Mesendoderm (in vitro differentiated cells): ENCODE results near the gene PTPRD.

Source experiments
- DNase-seq: peaks from one replicate; pipeline ENCODE4 v3.0.0; 2013
- H2AK5ac ChIP-seq: 2 replicates; pipeline ENCODE4 v1.6.1; 2013; ENCODE audit warnings: low read length, inconsistent platforms
- H2BK120ac ChIP-seq: 2 replicates; pipeline ENCODE4 v1.6.1; 2013; ENCODE audit warnings: low read depth, mild to moderate bottlenecking, low read length, moderate library complexity, mixed read lengths
- H2BK15ac ChIP-seq: replicated peaks from 2 replicates; pipeline ENCODE4 v1.6.1; 2013; ENCODE audit warnings: low read depth, mild to moderate bottlenecking, moderate library complexity
- H2BK5ac ChIP-seq: 2 replicates; pipeline ENCODE4 v1.6.1; 2013; ENCODE audit warnings: low read length, inconsistent platforms
- H3K18ac ChIP-seq: 2 replicates; pipeline ENCODE4 v1.6.1; 2013; ENCODE audit warnings: mild to moderate bottlenecking, low read length, mixed read lengths
- H3K23ac ChIP-seq: one replicate; pipeline ENCODE4 v1.6.1; 2013; ENCODE audit warnings: low read length
- H3K27ac ChIP-seq: 2 replicates; pipeline ENCODE4 v1.5.1; 2013; ENCODE audit warnings: low read depth, mild to moderate bottlenecking, inconsistent platforms, low read length, moderate library complexity
- H3K27me3 ChIP-seq: 2 replicates; pipeline ENCODE4 v1.6.1; 2013; ENCODE audit warnings: low read length, control low read depth, mild to moderate bottlenecking, inconsistent platforms; ENCODE audit not compliant: insufficient read depth, poor library complexity
- H3K36me3 ChIP-seq: 2 replicates; pipeline ENCODE4 v1.6.1; 2013; ENCODE audit warnings: low read length, inconsistent platforms; ENCODE audit not compliant: control insufficient read depth, insufficient read depth
- H3K4ac ChIP-seq: one replicate; pipeline ENCODE4 v1.6.1; 2013; ENCODE audit warnings: low read depth, mild to moderate bottlenecking, low read length, moderate library complexity
- H3K4me1 ChIP-seq: 2 replicates; pipeline ENCODE4 v1.6.1; 2013; ENCODE audit warnings: low read depth, low read length, inconsistent platforms; ENCODE audit not compliant: control insufficient read depth
- H3K4me2 ChIP-seq: 2 replicates; pipeline ENCODE4 v1.6.1; 2013; ENCODE audit warnings: low read length
- H3K4me3 ChIP-seq: 2 replicates; pipeline ENCODE4 v1.5.1; 2013; ENCODE audit warnings: mild to moderate bottlenecking, low read length
- H3K56ac ChIP-seq: one replicate; pipeline ENCODE4 v1.6.1; 2013; ENCODE audit warnings: low read length
- H3K79me1 ChIP-seq: 2 replicates; pipeline ENCODE4 v1.6.1; 2013; ENCODE audit warnings: low read length, inconsistent platforms
- H3K79me2 ChIP-seq: 2 replicates; pipeline ENCODE4 v1.6.1; 2013; ENCODE audit warnings: mild to moderate bottlenecking, low read length; ENCODE audit not compliant: control insufficient read depth, insufficient read depth
- H3K9ac ChIP-seq: 2 replicates; pipeline ENCODE4 v1.6.1; 2013; ENCODE audit warnings: low read length, inconsistent platforms
- H4K5ac ChIP-seq: one replicate; pipeline ENCODE4 v1.6.1; 2013; ENCODE audit warnings: low read length
- H4K8ac ChIP-seq: one replicate; pipeline ENCODE4 v1.6.1; 2013; ENCODE audit warnings: low read depth, mild to moderate bottlenecking, control low read depth, low read length, moderate library complexity
- WGBS: extraction: QIAGEN DNeasy Blood & Tissue Kit; methylation state at CpG from one replicate; pipeline ENCODE4 v1.1.7; 2013; ENCODE audit warnings: low lambda C conversion rate, missing lambda C conversion rate; ENCODE audit not compliant: insufficient coverage; ENCODE audit errors: extremely low coverage; 5-methylcytosine and 5-hydroxymethylcytosine counted together

The PTPRD gene

GRCh38 chr9:9091387-9091786 lies 1521.4 kb downstream of the PTPRD start:
- no peak overlapping the region for H4K8ac ChIP-seq
- H3K79me1 ChIP-seq: no peaks in the 10 kb centered on the region
- no peak for DNase-seq
- H3K4ac ChIP-seq: no peak overlapping the region
- H3K36me3 ChIP-seq: no peaks in the 10 kb centered on the region
- no peak overlapping the region for H3K27ac ChIP-seq
- no peaks in the 10 kb centered on the region for H3K79me2 ChIP-seq
- H2BK15ac ChIP-seq: no peak overlapping the region
- H2AK5ac ChIP-seq: no peak overlapping the region
- no peak overlapping the region for H3K23ac ChIP-seq
- no peak overlapping the region for H3K4me3 ChIP-seq
- H3K4me1 ChIP-seq: no peaks in the 10 kb centered on the region
- no peaks in the 10 kb centered on the region for H3K27me3 ChIP-seq
- H2BK5ac ChIP-seq: no peak overlapping the region
- no peak overlapping the region for H4K5ac ChIP-seq
- H3K4me2 ChIP-seq: no peak overlapping the region
- H3K9ac ChIP-seq: no peak overlapping the region
- H3K18ac ChIP-seq: no peak overlapping the region
- no peak overlapping the region for H3K56ac ChIP-seq
- H2BK120ac ChIP-seq: no peak overlapping the region

DNA sequence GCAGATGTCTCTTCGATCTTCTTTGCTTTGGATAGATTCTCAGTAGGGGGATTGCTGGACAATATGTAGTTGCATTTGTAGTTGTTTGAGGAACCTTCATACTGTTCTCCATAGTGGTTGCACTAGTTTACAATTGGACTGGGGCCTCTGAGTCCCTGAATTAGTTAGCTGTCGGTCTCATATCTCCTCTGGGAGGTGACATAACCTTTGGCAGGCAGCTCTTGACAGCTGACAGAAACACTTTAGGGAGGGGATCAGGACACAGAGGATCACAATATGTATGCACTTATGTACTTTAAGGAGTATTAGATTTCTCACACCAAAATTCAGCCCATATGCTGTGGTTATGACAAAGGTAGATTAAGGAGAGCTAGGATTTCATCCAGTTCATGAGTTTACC lies 1533.3 kb downstream of the PTPRD start:
- no peaks in the 10 kb centered on the region for H3K36me3 ChIP-seq
- no peak overlapping the region for H3K9ac ChIP-seq
- H3K27ac ChIP-seq: no peak overlapping the region
- H3K27me3 ChIP-seq: no peaks in the 10 kb centered on the region
- no peaks in the 10 kb centered on the region for H3K79me2 ChIP-seq
- no peak overlapping the region for H3K4me2 ChIP-seq
- no peaks in the 10 kb centered on the region for H3K4me1 ChIP-seq
- no peak for DNase-seq
- H3K56ac ChIP-seq: no peak overlapping the region
- H4K8ac ChIP-seq: no peak overlapping the region
- WGBS: no CpG with 5 or more reads among the region's 2 CpGs
- H2BK5ac ChIP-seq: no peak overlapping the region
- H3K23ac ChIP-seq: no peak overlapping the region
- H3K4ac ChIP-seq: no peak overlapping the region
- no peaks in the 10 kb centered on the region for H3K79me1 ChIP-seq
- H2BK15ac ChIP-seq: no peak overlapping the region
- H2BK120ac ChIP-seq: no peak overlapping the region
- no peak overlapping the region for H3K18ac ChIP-seq
- no peak overlapping the region for H3K4me3 ChIP-seq
- H4K5ac ChIP-seq: no peak overlapping the region
- no peak overlapping the region for H2AK5ac ChIP-seq

DNA sequence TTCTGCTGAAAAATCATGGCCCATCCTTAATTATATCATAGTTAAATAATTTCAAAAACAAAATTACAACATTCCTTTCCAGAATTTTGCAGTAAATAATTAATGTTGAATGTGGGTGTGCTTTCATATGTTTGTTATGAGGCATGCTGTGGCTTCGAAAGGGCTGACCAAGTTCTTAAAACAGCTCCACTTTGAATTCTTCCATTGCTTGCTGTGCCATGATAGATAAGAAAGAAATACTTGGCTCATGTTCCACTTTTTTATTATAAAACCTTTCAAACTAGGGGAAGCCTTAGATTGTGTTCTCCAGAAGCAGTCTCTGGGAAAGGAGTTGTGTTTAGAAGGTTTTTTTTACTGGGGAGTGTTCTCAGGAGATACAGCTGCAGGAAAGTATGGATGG lies 1534.5 kb downstream of the PTPRD start:
- no peak overlapping the region for H2AK5ac ChIP-seq
- H3K27me3 ChIP-seq: no peaks in the 10 kb centered on the region
- H3K79me2 ChIP-seq: no peaks in the 10 kb centered on the region
- no peak overlapping the region for H3K4ac ChIP-seq
- no peaks in the 10 kb centered on the region for H3K79me1 ChIP-seq
- H3K23ac ChIP-seq: no peak overlapping the region
- H4K8ac ChIP-seq: no peak overlapping the region
- no peak for DNase-seq
- no peak overlapping the region for H3K4me3 ChIP-seq
- H3K4me2 ChIP-seq: no peak overlapping the region
- no peak overlapping the region for H2BK120ac ChIP-seq
- H3K4me1 ChIP-seq: no peaks in the 10 kb centered on the region
- no peak overlapping the region for H3K9ac ChIP-seq
- no peaks in the 10 kb centered on the region for H3K36me3 ChIP-seq
- no peak overlapping the region for H2BK5ac ChIP-seq
- no peak overlapping the region for H2BK15ac ChIP-seq
- no peak overlapping the region for H3K18ac ChIP-seq
- no peak overlapping the region for H4K5ac ChIP-seq
- H3K56ac ChIP-seq: no peak overlapping the region
- H3K27ac ChIP-seq: no peak overlapping the region
- WGBS: no CpG with 5 or more reads among the region's 1 CpG

- H3K27me3 ChIP-seq: no peaks in the 10 kb centered on the region
- H2AK5ac ChIP-seq: no peak overlapping the region
- no peak overlapping the region for H3K4me3 ChIP-seq
- H4K8ac ChIP-seq: no peak overlapping the region
- no peak overlapping the region for H4K5ac ChIP-seq
- no peak overlapping the region for H2BK5ac ChIP-seq
- no peaks in the 10 kb centered on the region for H3K36me3 ChIP-seq
- H3K79me2 ChIP-seq: no peaks in the 10 kb centered on the region
- no peak overlapping the region for H2BK15ac ChIP-seq
- no peaks in the 10 kb centered on the region for H3K4me1 ChIP-seq
- H3K79me1 ChIP-seq: no peaks in the 10 kb centered on the region
- no peak overlapping the region for H2BK120ac ChIP-seq
- no peak overlapping the region for H3K18ac ChIP-seq
- no peak overlapping the region for H3K27ac ChIP-seq
- no CpG with 5 or more reads among the region's 2 CpGs for WGBS
- H3K56ac ChIP-seq: no peak overlapping the region
- no peak overlapping the region for H3K23ac ChIP-seq
- DNase-seq: no peak
- H3K4ac ChIP-seq: no peak overlapping the region
- no peak overlapping the region for H3K9ac ChIP-seq
- no peak overlapping the region for H3K4me2 ChIP-seq
These were observed 1551.2 kb downstream of the PTPRD start for GRCh38 chr9:9061627-9062026.

DNA sequence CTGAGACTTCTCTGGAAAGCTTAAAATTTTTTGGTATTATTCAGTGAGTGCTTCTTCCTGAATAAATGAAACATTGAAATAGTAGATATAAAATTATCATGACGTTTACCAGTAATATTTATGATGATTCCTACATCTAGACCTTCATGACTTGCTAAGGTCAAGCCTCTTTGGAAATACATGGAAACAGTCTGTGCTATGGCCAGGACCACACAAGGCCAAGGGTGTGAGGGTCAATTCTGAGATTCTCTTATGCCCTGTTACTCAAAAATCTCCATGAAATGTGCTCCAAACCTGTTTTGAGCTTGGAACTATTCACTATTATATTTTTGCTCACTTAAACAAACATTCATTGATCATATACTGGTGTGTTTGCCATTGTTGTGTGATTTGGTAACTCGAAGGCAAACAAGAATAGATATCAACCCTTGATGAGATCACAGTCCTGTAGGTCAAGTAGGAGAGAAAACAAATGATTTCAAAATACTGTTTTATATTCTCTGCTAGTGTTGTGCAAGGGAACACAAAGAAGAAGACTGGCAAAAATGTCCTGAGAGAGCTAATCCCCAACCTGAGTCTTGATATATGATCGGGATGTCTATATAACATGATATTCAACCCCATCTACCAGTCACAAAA lies 1558.3 kb downstream of the PTPRD start:
- Histone ChIP-seq H3K79me2 (no peaks in the 10 kb centered on the region), H3K4me2 (no peak overlapping the region), H3K27ac (no peak overlapping the region), H4K5ac (no peak overlapping the region), H3K56ac (no peak overlapping the region), H3K23ac (no peak overlapping the region), H2BK15ac (no peak overlapping the region), H2AK5ac (no peak overlapping the region), H2BK120ac (no peak overlapping the region), H3K36me3 (no peaks in the 10 kb centered on the region), H3K4me3 (no peak overlapping the region), H3K27me3 (no peaks in the 10 kb centered on the region), H2BK5ac (no peak overlapping the region), H3K79me1 (no peaks in the 10 kb centered on the region), H4K8ac (no peak overlapping the region), H3K18ac (no peak overlapping the region), H3K4me1 (no peaks in the 10 kb centered on the region), H3K9ac (no peak overlapping the region), H3K4ac (no peak overlapping the region)
- DNase-seq: no peak
- WGBS: no CpG with 5 or more reads among the region's 3 CpGs

GRCh38 chr9:9045572-9045971 lies 1567.2 kb downstream of the PTPRD start:
- WGBS: no CpG with 5 or more reads among the region's 2 CpGs
- Histone ChIP-seq H3K4me1 (no peaks in the 10 kb centered on the region), H3K4me2 (no peak overlapping the region), H3K23ac (no peak overlapping the region), H2AK5ac (no peak overlapping the region), H3K79me2 (no peaks in the 10 kb centered on the region), H3K79me1 (no peaks in the 10 kb centered on the region), H3K18ac (no peak overlapping the region), H3K27me3 (no peaks in the 10 kb centered on the region), H4K5ac (no peak overlapping the region), H4K8ac (no peak overlapping the region), H3K4ac (no peak overlapping the region), H2BK5ac (no peak overlapping the region), H3K36me3 (no peaks in the 10 kb centered on the region), H3K4me3 (no peak overlapping the region), H2BK15ac (no peak overlapping the region), H2BK120ac (no peak overlapping the region), H3K9ac (no peak overlapping the region), H3K27ac (no peak overlapping the region), H3K56ac (no peak overlapping the region)
- DNase-seq: no peak
